T-cell (primary cell): ENCODE results near the gene BTBD19. TPM values are rescaled to one million over a fixed set of nuclear protein-coding genes. Genes with fewer than 3 reads are reported as not detected.

Experiments
- ATAC-seq, 4 experiments: fragments of 200-7000 bp in 3 of 4; fragments of 150-1000 bp in 1 of 4; cut with Tn5 transposase; replicated peaks in 1 of 4; 1 replicate in 3 of 4; 2 replicates in 1 of 4; pipeline ENCODE4 v1.10.0; 2021; ENCODE audit warnings: moderate library complexity in 3 of 4, mild to moderate bottlenecking in 2 of 4, moderate number of reproducible peaks in 1 of 4
- CTCF ChIA-PET, 2 donors: fragments of 300-600 bp; sonication (Branson Sonifier 250); formaldehyde crosslinking; loops; one replicate each; lab custom pipeline; 2022; ENCODE audit warnings: antibody characterized with exemption in 2 of 2; lab: Charles Lee
- POLR2A ChIA-PET, 2 donors: fragments of 300-600 bp; sonication (Branson Sonifier 250); formaldehyde crosslinking; loops; one replicate each; lab custom pipeline; 2022; ENCODE audit warnings: antibody characterized with exemption in 2 of 2; lab: Charles Lee
- DNase-seq, 35 experiments: peaks; one replicate each; pipeline versions ENCODE4 v3.0.0 to v3.0.0-alpha.2; 2013 to 2023
- H3K27ac ChIP-seq: one replicate; pipeline ENCODE4 v1.5.1; 2013; ENCODE audit warnings: low read length
- H3K27me3 ChIP-seq, 2 experiments: replicated peaks in 1 of 2; 1 replicate in 1 of 2; 2 replicates in 1 of 2; pipeline versions ENCODE4 v1.6.1 to v1.7.0; 2013; ENCODE audit warnings: low read length in 1 of 2, mixed read lengths in 1 of 2; ENCODE audit not compliant: control insufficient read depth in 2 of 2, insufficient read depth in 2 of 2; ENCODE audit errors: extremely low read depth in 1 of 2
- H3K36me3 ChIP-seq, 2 donors: 1 replicate in 1 of 2; 2 replicates in 1 of 2; pipeline versions ENCODE4 v1.6.1 to v1.7.0; 2013; ENCODE audit warnings: low read length in 1 of 2; ENCODE audit not compliant: control insufficient read depth in 2 of 2, insufficient read depth in 1 of 2; ENCODE audit errors: extremely low read depth in 1 of 2
- H3K4me1 ChIP-seq, 2 experiments: 1 replicate in 1 of 2; 2 replicates in 1 of 2; pipeline versions ENCODE4 v1.6.1 to v1.7.0; 2013; ENCODE audit warnings: low read length in 2 of 2, mixed read lengths in 1 of 2; ENCODE audit not compliant: insufficient read depth in 2 of 2, control insufficient read depth in 1 of 2; ENCODE audit errors: extremely low read depth in 1 of 2
- H3K4me3 ChIP-seq, 2 donors: 1 replicate in 1 of 2; 2 replicates in 1 of 2; pipeline versions ENCODE4 v1.5.1 to v1.7.0; 2013; ENCODE audit warnings: mild to moderate bottlenecking in 2 of 2, low read length in 1 of 2, moderate library complexity in 1 of 2; ENCODE audit not compliant: control insufficient read depth in 1 of 2; ENCODE audit errors: extremely low read depth in 1 of 2
- H3K9me3 ChIP-seq: 2 replicates; pipeline ENCODE4 v1.7.0; 2013
- H3K27ac Mint-ChIP-seq, 2 donors: one replicate each; pipeline ENCODE4 v1.8.0; 2020 to 2021; ENCODE audit warnings: mild to moderate bottlenecking in 2 of 2, mixed read lengths in 2 of 2
- H3K27me3 Mint-ChIP-seq, 2 donors: one replicate each; pipeline ENCODE4 v1.8.0; 2021 to 2022; ENCODE audit warnings: mixed read lengths in 2 of 2
- H3K36me3 Mint-ChIP-seq: one replicate; pipeline ENCODE4 v1.8.0; 2021; ENCODE audit warnings: mixed read lengths
- H3K4me1 Mint-ChIP-seq, 3 donors: one replicate each; pipeline ENCODE4 v1.8.0; 2020 to 2022; ENCODE audit warnings: mixed read lengths in 3 of 3, mild to moderate bottlenecking in 1 of 3
- H3K4me3 Mint-ChIP-seq, 3 donors: one replicate each; pipeline ENCODE4 v1.8.0; 2020 to 2022; ENCODE audit warnings: mild to moderate bottlenecking in 3 of 3, mixed read lengths in 3 of 3, moderate library complexity in 3 of 3
- H3K9me3 Mint-ChIP-seq, 3 donors: one replicate each; pipeline ENCODE4 v1.8.0; 2020 to 2022; ENCODE audit warnings: mixed read lengths in 3 of 3
- WGBS: methylation state at CpG from one replicate; pipeline ENCODE4 v1.1.5; 2013; ENCODE audit warnings: missing lambda C conversion rate; ENCODE audit not compliant: insufficient coverage; 5-methylcytosine and 5-hydroxymethylcytosine counted together
- total RNA-seq, 35 experiments: library from RNA in 6 of 35; stranded (reverse) in 6 of 35; fragments of 120-200 nt in 1 of 35; gene quantifications; one replicate each; pipeline versions ENCODE4 v1.2.1 to v1.2.4 and lab custom pipeline; 2013 to 2026

Gene BTBD19
- total RNA-seq, 5 donors from 2014 or later (not counting 1 experiment from before 2014, with no cell fraction given): 10.1 to 56.7 (median 11.5) TPM

- CTCF ChIA-PET: interaction anchor here in 1 of 2 donors (0.5 kb wide), 1 partner anchor 446 kb away, joined by 7 read pairs; no protein-coding TSS in a partner anchor
Observed at GRCh38 chr1:44854970-44855369, 46.6 kb downstream of the BTBD19 start.

DNA sequence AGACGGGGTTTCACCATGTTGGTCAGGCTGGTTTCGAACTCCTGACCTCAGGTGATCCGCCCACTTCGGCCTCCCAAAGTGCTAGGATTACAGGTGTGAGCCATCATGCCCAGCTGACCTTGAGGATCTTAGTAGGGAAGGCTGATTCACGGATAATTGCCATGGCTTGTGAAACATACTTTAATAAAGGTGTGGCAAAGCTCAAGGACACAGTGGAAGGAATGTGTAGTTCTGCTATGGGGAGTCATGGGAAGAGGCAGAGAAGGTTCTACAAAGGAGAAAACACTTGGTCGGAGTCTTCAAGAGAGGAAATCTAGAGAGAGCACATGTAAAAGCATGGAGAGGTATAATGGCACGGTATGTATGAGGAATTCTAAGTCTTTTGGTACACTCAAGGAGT is 47.4 kb downstream of the BTBD19 start:
- 97% methylated on average over 5 of the region's 7 CpGs for WGBS
- no peaks in the 10 kb centered on the region for H3K9me3 Mint-ChIP-seq
- H3K27ac Mint-ChIP-seq: no peak overlapping the region
- ChIA-PET CTCF (no interaction called here), POLR2A (interaction anchor here in 1 of 2 donors (0.6 kb wide), 1 partner anchor 1540 kb away, joined by 15 read pairs; no protein-coding TSS in a partner anchor)
- H3K4me1 Mint-ChIP-seq: peaks cover 0 to 5% (median 0%) of the 10 kb centered on the region in 3 donors
- H3K27me3 Mint-ChIP-seq: no peaks in the 10 kb centered on the region
- Histone ChIP-seq H3K27ac (no peak overlapping the region), H3K36me3 (peaks cover 0 to 12% of the 10 kb centered on the region in 2 donors), H3K27me3 (no peaks in the 10 kb centered on the region), H3K4me3 (no peak overlapping the region), H3K4me1 (no peaks in the 10 kb centered on the region), H3K9me3 (no peaks in the 10 kb centered on the region)
- H3K4me3 Mint-ChIP-seq: no peak overlapping the region
- ATAC-seq (no peak), DNase-seq (no peak)
- H3K36me3 Mint-ChIP-seq: peaks cover 32% of the 10 kb centered on the region

More at GRCh38 chr1:44854970-44855369, 46.6 kb downstream of the BTBD19 start:
- Histone ChIP-seq H3K27me3 (no peaks in the 10 kb centered on the region), H3K27ac (no peak overlapping the region), H3K4me1 (no peaks in the 10 kb centered on the region), H3K9me3 (no peaks in the 10 kb centered on the region), H3K36me3 (peaks cover 0 to 12% of the 10 kb centered on the region in 2 donors), H3K4me3 (no peak overlapping the region)
- no peak overlapping the region for H3K4me3 Mint-ChIP-seq
- 100% methylated on average over 1 of the region's 1 CpG for WGBS
- POLR2A ChIA-PET: interaction anchor here (0.7 kb wide), 2 partner anchors 34 to 900 kb away, joined by 4 to 5 read pairs; no protein-coding TSS in a partner anchor
- H3K9me3 Mint-ChIP-seq: no peaks in the 10 kb centered on the region
- H3K36me3 Mint-ChIP-seq: peaks cover 37% of the 10 kb centered on the region
- no peak overlapping the region for H3K27ac Mint-ChIP-seq
- DNase-seq: no peak
- no peaks in the 10 kb centered on the region for H3K4me1 Mint-ChIP-seq
- no peaks in the 10 kb centered on the region for H3K27me3 Mint-ChIP-seq
- ATAC-seq: no peak

GRCh38 chr1:44857446-44857845 is 49.1 kb downstream of the BTBD19 start:
- Mint-ChIP-seq H3K9me3 (no peaks in the 10 kb centered on the region), H3K4me1 (peaks cover 0 to 5% (median 0%) of the 10 kb centered on the region in 3 donors), H3K4me3 (no peak overlapping the region), H3K27me3 (no peaks in the 10 kb centered on the region), H3K27ac (no peak overlapping the region), H3K36me3 (peaks cover 37% of the 10 kb centered on the region)
- H3K4me3 ChIP-seq: no peak overlapping the region
- 100% methylated on average over 2 of the region's 7 CpGs for WGBS
- no peak for ATAC-seq
- CTCF ChIA-PET: no interaction called here
- H3K36me3 ChIP-seq: peaks cover 0 to 14% of the 10 kb centered on the region in 2 donors
- H3K9me3 ChIP-seq: no peaks in the 10 kb centered on the region
- POLR2A ChIA-PET: no interaction called here
- H3K27ac ChIP-seq: no peak overlapping the region
- DNase-seq: no peak
- no peaks in the 10 kb centered on the region for H3K27me3 ChIP-seq
- no peaks in the 10 kb centered on the region for H3K4me1 ChIP-seq

- ChIA-PET CTCF (no interaction called here), POLR2A (no interaction called here)
- DNase-seq: no peak
- Histone ChIP-seq H3K27me3 (no peaks in the 10 kb centered on the region), H3K4me3 (no peak overlapping the region), H3K27ac (no peak overlapping the region), H3K4me1 (no peaks in the 10 kb centered on the region), H3K9me3 (no peaks in the 10 kb centered on the region), H3K36me3 (peaks cover 2 to 10% of the 10 kb centered on the region in 2 donors)
- WGBS: no CpG with 5 or more reads among the region's 1 CpG
- H3K27me3 Mint-ChIP-seq: no peaks in the 10 kb centered on the region
- no peak overlapping the region for H3K4me3 Mint-ChIP-seq
- H3K27ac Mint-ChIP-seq: no peak overlapping the region
- H3K9me3 Mint-ChIP-seq: no peaks in the 10 kb centered on the region
- no peak for ATAC-seq
- H3K36me3 Mint-ChIP-seq: peaks cover 26% of the 10 kb centered on the region
- peaks cover 0 to 5% (median 0%) of the 10 kb centered on the region in 3 donors for H3K4me1 Mint-ChIP-seq
Observed at GRCh38 chr1:44860331-44860730, 52.0 kb downstream of the BTBD19 start.

- Mint-ChIP-seq H3K27me3 (no peaks in the 10 kb centered on the region), H3K9me3 (no peaks in the 10 kb centered on the region), H3K4me3 (no peak overlapping the region), H3K36me3 (peaks cover 23% of the 10 kb centered on the region), H3K27ac (no peak overlapping the region), H3K4me1 (peaks cover 0 to 5% (median 0%) of the 10 kb centered on the region in 3 donors)
- H3K4me1 ChIP-seq: no peaks in the 10 kb centered on the region
- H3K9me3 ChIP-seq: no peaks in the 10 kb centered on the region
- no peak overlapping the region for H3K4me3 ChIP-seq
- H3K27ac ChIP-seq: no peak overlapping the region
- CTCF ChIA-PET: interaction anchor here in 1 of 2 donors (0.6 kb wide), 1 partner anchor 155 kb away, joined by 3 read pairs; no protein-coding TSS in a partner anchor
- peaks cover 2 to 8% of the 10 kb centered on the region in 2 donors for H3K36me3 ChIP-seq
- POLR2A ChIA-PET: no interaction called here
- no peaks in the 10 kb centered on the region for H3K27me3 ChIP-seq
- no peak for ATAC-seq
- no CpG with 5 or more reads among the region's 1 CpG for WGBS
- DNase-seq: no peak
Observed at GRCh38 chr1:44860891-44861425, 52.6 kb downstream of the BTBD19 start.

GRCh38 chr1:44862829-44863401 is 54.6 kb downstream of the BTBD19 start:
- Mint-ChIP-seq H3K27ac (no peak overlapping the region), H3K4me1 (peaks cover 0 to 5% (median 0%) of the 10 kb centered on the region in 3 donors), H3K27me3 (no peaks in the 10 kb centered on the region), H3K36me3 (peaks cover 18% of the 10 kb centered on the region), H3K4me3 (no peak overlapping the region), H3K9me3 (no peaks in the 10 kb centered on the region)
- H3K36me3 ChIP-seq: peaks cover 2% of the 10 kb centered on the region in 2 donors
- POLR2A ChIA-PET: no interaction called here
- CTCF ChIA-PET: no interaction called here
- no CpG with 5 or more reads among the region's 5 CpGs for WGBS
- no peak for DNase-seq
- ATAC-seq: no peak
- no peaks in the 10 kb centered on the region for H3K27me3 ChIP-seq
- no peaks in the 10 kb centered on the region for H3K4me1 ChIP-seq
- no peak overlapping the region for H3K4me3 ChIP-seq
- no peaks in the 10 kb centered on the region for H3K9me3 ChIP-seq
- H3K27ac ChIP-seq: no peak overlapping the region
